Mesenchymal stem cell (in vitro differentiated cells and primary cell): ENCODE results near the gene NEK5.

Experiments
- DNase-seq: peaks from one replicate; pipeline ENCODE4 v3.0.0-alpha.2; 2013
- H2AFZ ChIP-seq: one replicate; pipeline ENCODE4 v1.6.1; 2013; ENCODE audit warnings: low read depth, mild to moderate bottlenecking, control low read depth, inconsistent platforms, low read length, moderate library complexity
- H2AK5ac ChIP-seq: 2 replicates; pipeline ENCODE4 v1.6.1; 2013; ENCODE audit warnings: low read length, moderate library complexity, mild to moderate bottlenecking, inconsistent platforms; ENCODE audit not compliant: severe bottlenecking
- H2BK120ac ChIP-seq: one replicate; pipeline ENCODE4 v1.6.1; 2013; ENCODE audit warnings: low read depth, mild to moderate bottlenecking, inconsistent platforms, low read length, moderate library complexity
- H2BK12ac ChIP-seq, 2 experiments: one replicate each; pipeline ENCODE4 v1.6.1; 2013; ENCODE audit warnings: inconsistent platforms in 2 of 2, low read length in 2 of 2, mild to moderate bottlenecking in 2 of 2, moderate library complexity in 2 of 2, control low read depth in 1 of 2
- H2BK15ac ChIP-seq: one replicate; pipeline ENCODE4 v1.6.1; 2013; ENCODE audit warnings: mild to moderate bottlenecking, low read depth, inconsistent platforms; ENCODE audit not compliant: poor library complexity, severe bottlenecking
- H2BK5ac ChIP-seq: 2 replicates; pipeline ENCODE4 v1.6.1; 2013; ENCODE audit warnings: low read depth, mild to moderate bottlenecking, low read length, control low read depth, inconsistent platforms; ENCODE audit not compliant: poor library complexity, severe bottlenecking
- H3K14ac ChIP-seq, 2 experiments: one replicate each; pipeline ENCODE4 v1.6.1; 2013; ENCODE audit warnings: inconsistent platforms in 2 of 2, low read length in 2 of 2, control low read depth in 1 of 2, mild to moderate bottlenecking in 1 of 2, moderate library complexity in 1 of 2
- H3K18ac ChIP-seq, 2 experiments: one replicate each; pipeline ENCODE4 v1.6.1; 2013; ENCODE audit warnings: inconsistent platforms in 2 of 2, low read length in 2 of 2, control low read depth in 1 of 2, low read depth in 1 of 2, mild to moderate bottlenecking in 1 of 2
- H3K23ac ChIP-seq, 2 experiments: one replicate each; pipeline ENCODE4 v1.6.1; 2013; ENCODE audit warnings: inconsistent platforms in 2 of 2, low read length in 2 of 2, mild to moderate bottlenecking in 2 of 2, moderate library complexity in 2 of 2, control low read depth in 1 of 2
- H3K27ac ChIP-seq: 2 replicates; pipeline ENCODE4 v1.5.1; 2013; ENCODE audit warnings: mild to moderate bottlenecking, moderate library complexity, low read length, control low read depth, inconsistent platforms; ENCODE audit not compliant: poor library complexity, severe bottlenecking
- H3K27me3 ChIP-seq, 2 experiments: 2 replicates each; pipeline versions ENCODE4 v1.6.1 to v1.7.0; 2013; ENCODE audit warnings: low read length in 2 of 2, mild to moderate bottlenecking in 2 of 2, moderate library complexity in 2 of 2, control low read depth in 1 of 2, inconsistent platforms in 1 of 2; ENCODE audit not compliant: control insufficient read depth in 1 of 2, insufficient read depth in 1 of 2
- H3K36me3 ChIP-seq, 2 experiments: 2 replicates each; pipeline versions ENCODE4 v1.6.1 to v1.7.0; 2013; ENCODE audit warnings: low read length in 2 of 2, control low read depth in 1 of 2, inconsistent platforms in 1 of 2, low read depth in 1 of 2, mild to moderate bottlenecking in 1 of 2; ENCODE audit not compliant: insufficient read depth in 2 of 2, control insufficient read depth in 1 of 2
- H3K4ac ChIP-seq, 2 experiments: one replicate each; pipeline ENCODE4 v1.6.1; 2013; ENCODE audit warnings: inconsistent platforms in 2 of 2, low read length in 2 of 2, mild to moderate bottlenecking in 2 of 2, moderate library complexity in 2 of 2, control low read depth in 1 of 2, low read depth in 1 of 2
- H3K4me1 ChIP-seq: 2 replicates; pipeline ENCODE4 v1.6.1; 2013; ENCODE audit warnings: low read depth, low read length, control low read depth; ENCODE audit not compliant: control insufficient read depth, insufficient read depth
- H3K4me2 ChIP-seq: 2 replicates; pipeline ENCODE4 v1.6.1; 2013; ENCODE audit warnings: low read length, mild to moderate bottlenecking, inconsistent platforms; ENCODE audit not compliant: poor library complexity, severe bottlenecking
- H3K4me3 ChIP-seq, 2 experiments: 2 replicates each; pipeline versions ENCODE4 v1.5.1 to v1.7.0; 2013; ENCODE audit warnings: low read length in 2 of 2, mild to moderate bottlenecking in 2 of 2, control low read depth in 1 of 2, low read depth in 1 of 2; ENCODE audit not compliant: insufficient read depth in 1 of 2
- H3K79me1 ChIP-seq: replicated peaks from 2 replicates; pipeline ENCODE4 v1.6.1; 2013; ENCODE audit warnings: mild to moderate bottlenecking, control low read depth, low read length, inconsistent platforms; ENCODE audit not compliant: poor library complexity, severe bottlenecking
- H3K9ac ChIP-seq: 2 replicates; pipeline ENCODE4 v1.7.0; 2013; ENCODE audit warnings: mild to moderate bottlenecking, low read length, moderate library complexity
- H3K9me3 ChIP-seq: 2 replicates; pipeline ENCODE4 v1.7.0; 2013; ENCODE audit warnings: mild to moderate bottlenecking, low read length; ENCODE audit not compliant: control insufficient read depth
- H4K8ac ChIP-seq: one replicate; pipeline ENCODE4 v1.6.1; 2013; ENCODE audit warnings: inconsistent platforms, mild to moderate bottlenecking, low read length, moderate library complexity
- H4K91ac ChIP-seq: one replicate; pipeline ENCODE4 v1.6.1; 2013; ENCODE audit warnings: mild to moderate bottlenecking, low read length, inconsistent platforms
- WGBS: methylation state at CpG from one replicate; pipeline ENCODE4 v1.1.7; 2013; ENCODE audit warnings: mixed read lengths; 5-methylcytosine and 5-hydroxymethylcytosine counted together

The NEK5 gene

DNA sequence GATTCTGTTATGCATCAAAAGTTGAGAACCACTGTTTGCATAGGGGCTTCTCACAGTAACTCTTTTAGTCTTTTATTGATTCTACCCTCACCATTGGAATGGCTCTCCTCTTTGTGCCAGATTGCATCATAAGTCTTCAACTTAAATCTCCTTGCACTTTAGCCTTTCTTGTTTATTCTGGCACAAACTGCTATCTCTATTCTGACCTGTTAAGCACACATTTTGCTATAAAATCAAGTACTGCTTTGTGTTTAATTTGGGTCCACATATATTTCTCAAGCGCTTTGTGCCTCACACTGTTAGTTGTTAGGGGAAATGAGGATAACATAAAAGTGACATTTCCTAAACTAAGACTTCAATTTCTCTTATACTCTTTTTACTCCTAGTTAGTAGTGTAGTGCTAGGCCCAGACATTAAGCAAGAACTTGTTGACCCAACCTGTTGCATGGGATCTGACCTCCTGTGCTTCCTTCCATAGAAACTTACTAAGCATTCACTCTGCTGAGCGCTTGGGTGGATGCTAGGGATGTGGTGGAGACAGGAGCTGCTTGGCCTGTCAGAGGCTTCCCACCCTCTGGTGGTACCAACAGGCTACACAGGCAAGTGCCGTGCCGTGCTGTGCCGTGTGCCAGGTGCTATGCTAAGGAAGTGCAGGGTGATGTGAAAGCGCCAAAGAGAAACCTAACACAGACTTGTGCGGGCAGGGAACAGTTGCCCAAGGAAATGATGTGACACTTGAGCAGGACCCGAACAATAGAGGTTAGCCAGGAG, 103.2 kb downstream of the NEK5 start:
- Histone ChIP-seq H2BK5ac (no peak overlapping the region), H3K4ac (no peak overlapping the region), H3K9me3 (peaks cover 10% of the 10 kb centered on the region)

DNA sequence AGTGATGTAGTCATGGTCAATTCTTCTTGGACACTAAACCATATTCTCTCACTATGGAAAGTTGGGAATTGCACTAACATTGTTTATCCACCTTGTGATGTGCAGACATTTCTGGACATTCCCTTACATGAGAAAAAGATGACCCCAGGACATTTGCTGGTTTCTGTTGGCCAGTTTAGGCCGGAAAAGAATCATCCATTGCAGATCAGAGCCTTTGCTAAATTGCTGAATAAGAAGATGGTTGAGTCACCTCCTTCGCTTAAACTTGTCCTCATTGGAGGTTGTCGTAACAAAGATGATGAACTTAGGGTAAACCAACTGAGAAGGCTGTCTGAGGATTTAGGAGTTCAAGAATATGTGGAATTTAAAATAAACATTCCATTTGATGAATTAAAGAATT, 104.4 kb downstream of the NEK5 start, which contains the start of gene UTP14C:
Gene UTP14C, plus strand, starts transcription at position 211 of the 400 bp plus-strand sequence. CDS start 4,114 bp downstream, outside the sequence.
- Histone ChIP-seq H2AFZ (no peak within 1 kb of the TSS), H3K79me1 (peaks cover 44% of the 10 kb centered on the region), H3K4me2 (no peak within 1 kb of the TSS), H2BK120ac (no peak within 1 kb of the TSS), H2BK12ac (no peak within 1 kb of the TSS), H2AK5ac (no peak within 1 kb of the TSS), H3K4ac (no peak within 1 kb of the TSS), H3K27ac (no peak within 1 kb of the TSS), H3K27me3 (no peaks in the 10 kb centered on the region), H2BK15ac (no peak within 1 kb of the TSS), H3K14ac (no peak within 1 kb of the TSS), H3K9me3 (peaks cover 10% of the 10 kb centered on the region), H3K4me3 (no peak within 1 kb of the TSS), H3K18ac (no peak within 1 kb of the TSS), H3K23ac (no peak within 1 kb of the TSS), H3K4me1 (peaks cover 2% of the 10 kb centered on the region), H3K9ac (no peak within 1 kb of the TSS), H4K8ac (no peak within 1 kb of the TSS), H4K91ac (no peak within 1 kb of the TSS), H3K36me3 (peaks cover 27 to 89% of the 10 kb centered on the region in 2 experiments), H2BK5ac (no peak within 1 kb of the TSS)
- no peak for DNase-seq
- WGBS, result 96% methylated on average over 3 of the region's 3 CpGs

More for the DNA sequence above, 103.2 kb downstream of the NEK5 start:
- H3K79me1 ChIP-seq, result peaks cover 45% of the 10 kb centered on the region
- no peak overlapping the region for H4K91ac ChIP-seq
- no peak overlapping the region for H2AK5ac ChIP-seq
- no peak overlapping the region for H3K27ac ChIP-seq
- no peak overlapping the region for H4K8ac ChIP-seq
- no peak overlapping the region for H2BK12ac ChIP-seq
- WGBS, result 95% methylated on average over 7 of the region's 8 CpGs
- no peak overlapping the region for H3K9ac ChIP-seq
- H3K4me3 ChIP-seq, result no peak overlapping the region
- no peak for DNase-seq
- no peak overlapping the region for H3K23ac ChIP-seq
- H3K4me1 ChIP-seq, result peaks cover 2% of the 10 kb centered on the region
- H3K4me2 ChIP-seq, result no peak overlapping the region
- no peak overlapping the region for H2AFZ ChIP-seq
- no peak overlapping the region for H2BK15ac ChIP-seq
- no peaks in the 10 kb centered on the region for H3K27me3 ChIP-seq
- H3K14ac ChIP-seq, result no peak overlapping the region
- H3K36me3 ChIP-seq, result peaks cover 24 to 78% of the 10 kb centered on the region in 2 experiments
- no peak overlapping the region for H2BK120ac ChIP-seq
- H3K18ac ChIP-seq, result no peak overlapping the region

DNA sequence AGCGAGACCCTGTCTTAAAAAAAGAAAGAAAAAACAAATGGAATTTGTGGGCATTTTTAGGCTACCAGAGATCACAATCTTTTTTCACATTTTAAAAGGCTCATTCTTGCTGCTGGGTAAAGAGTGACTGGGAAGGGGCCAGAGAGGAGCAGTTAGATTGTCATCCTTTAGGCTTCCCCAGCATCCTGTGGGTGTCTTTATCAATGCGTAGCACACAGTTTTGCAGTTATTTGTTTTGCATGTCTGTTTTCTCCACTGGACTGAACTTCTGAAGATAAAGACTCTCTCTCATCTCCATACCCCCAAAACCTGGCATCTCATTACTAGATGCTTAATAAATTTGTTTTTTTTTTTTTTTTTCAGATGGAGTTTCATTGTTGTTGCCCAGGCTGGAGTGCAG, 106.5 kb downstream of the NEK5 start:
- H3K79me1 ChIP-seq, result peaks cover 45% of the 10 kb centered on the region
- H2BK12ac ChIP-seq, result no peak overlapping the region
- no peak overlapping the region for H2BK120ac ChIP-seq
- no peak overlapping the region for H2AK5ac ChIP-seq
- H3K9ac ChIP-seq, result no peak overlapping the region
- H2BK5ac ChIP-seq, result no peak overlapping the region
- peaks cover 2% of the 10 kb centered on the region for H3K4me1 ChIP-seq
- DNase-seq, result no peak
- H3K23ac ChIP-seq, result no peak overlapping the region
- H3K4me2 ChIP-seq, result no peak overlapping the region
- no peaks in the 10 kb centered on the region for H3K27me3 ChIP-seq
- no peak overlapping the region for H4K91ac ChIP-seq
- no peak overlapping the region for H2BK15ac ChIP-seq
- H3K18ac ChIP-seq, result no peak overlapping the region
- H4K8ac ChIP-seq, result no peak overlapping the region
- peaks cover 6% of the 10 kb centered on the region for H3K9me3 ChIP-seq
- WGBS, result 100% methylated on average over 2 of the region's 2 CpGs
- H3K14ac ChIP-seq, result no peak overlapping the region
- H3K4me3 ChIP-seq, result no peak overlapping the region
- H3K27ac ChIP-seq, result no peak overlapping the region
- H2AFZ ChIP-seq, result no peak overlapping the region
- H3K36me3 ChIP-seq, result peaks cover 23 to 83% of the 10 kb centered on the region in 2 experiments
- H3K4ac ChIP-seq, result no peak overlapping the region

GRCh38 chr13:52020191-52020590, 108.7 kb downstream of the NEK5 start:
- H3K4me3 ChIP-seq, result no peak overlapping the region
- over 99% methylated on average over 2 of the region's 3 CpGs for WGBS
- no peak for DNase-seq

More at GRCh38 chr13:52020191-52020590, 108.7 kb downstream of the NEK5 start:
- Histone ChIP-seq H2BK15ac (no peak overlapping the region), H3K14ac (no peak overlapping the region), H3K4me1 (no peaks in the 10 kb centered on the region), H3K4ac (no peak overlapping the region), H3K27me3 (no peaks in the 10 kb centered on the region), H3K79me1 (peaks cover 35% of the 10 kb centered on the region), H2AFZ (no peak overlapping the region), H2BK12ac (no peak overlapping the region), H2AK5ac (no peak overlapping the region), H3K36me3 (peaks cover 22 to 63% of the 10 kb centered on the region in 2 experiments), H3K9me3 (no peaks in the 10 kb centered on the region), H4K8ac (no peak overlapping the region), H3K18ac (no peak overlapping the region), H2BK5ac (no peak overlapping the region), H3K23ac (no peak overlapping the region), H3K4me2 (no peak overlapping the region), H3K27ac (no peak overlapping the region), H4K91ac (no peak overlapping the region), H3K9ac (no peak overlapping the region), H2BK120ac (no peak overlapping the region)
